Measurements from ENCODE around the gene ATMIN.

Gene ATMIN

GRCh38 chr16:81070979-81071378 is 35.3 kb downstream of the ATMIN start:
- DNase-seq (ENCODE audit: low spot score): no peak

GRCh38 chr16:81071805-81072204 is 36.2 kb downstream of the ATMIN start:
- DNase-seq (ENCODE audit: low spot score): no peak

- DNase-seq (ENCODE audit: low spot score): no peak
Observed at GRCh38 chr16:81073560-81074330, 38.1 kb downstream of the ATMIN start.

GRCh38 chr16:81076566-81077075 is 41.0 kb downstream of the ATMIN start:
- DNase-seq (ENCODE audit: low spot score): peak; percentile 92

GRCh38 chr16:81077076-81077940 is 41.7 kb downstream of the ATMIN start, which contains the start of gene C16orf46:
Gene C16orf46, minus strand, starts transcription at chr16:81077238. Its CDS starts 13,283 bp downstream, at chr16:81063955.
- DNase-seq (ENCODE audit: low spot score): peak; percentile 95

GRCh38 chr16:81080233-81080632 is 44.6 kb downstream of the ATMIN start:
- DNase-seq (ENCODE audit: low spot score): no peak

GRCh38 chr16:81081014-81081413 is 45.4 kb downstream of the ATMIN start:
- DNase-seq (ENCODE audit: low spot score): no peak

- DNase-seq (ENCODE audit: low spot score): no peak
Observed at GRCh38 chr16:81088836-81089235, 53.2 kb downstream of the ATMIN start.

GRCh38 chr16:81094771-81095251 is 59.2 kb downstream of the ATMIN start:
- DNase-seq (ENCODE audit: low spot score): no peak

- no peak for DNase-seq (ENCODE audit: low spot score)
Observed at GRCh38 chr16:81095653-81095952, 60.0 kb downstream of the ATMIN start.

GRCh38 chr16:81095953-81096714 is 60.5 kb downstream of the ATMIN start, which contains the start of gene GCSH:
Gene GCSH, minus strand, starts transcription at chr16:81096395. Its CDS starts 117 bp downstream, at chr16:81096278.
- DNase-seq (ENCODE audit: low spot score): peak; percentile 98

- DNase-seq (ENCODE audit: low spot score): no peak
Observed at GRCh38 chr16:81096715-81097208, 61.1 kb downstream of the ATMIN start.
